HG03521 (cell line): ENCODE measurements around the gene PROM2.

Source experiments
- ATAC-seq: cut with Tn5 transposase; IDR thresholded peaks from one replicate; pipeline ENCODE4 v1.9.1; 2021; ENCODE audit warnings: mild to moderate bottlenecking, moderate library complexity; ENCODE audit not compliant: unreplicated experiment

The PROM2 gene

DNA sequence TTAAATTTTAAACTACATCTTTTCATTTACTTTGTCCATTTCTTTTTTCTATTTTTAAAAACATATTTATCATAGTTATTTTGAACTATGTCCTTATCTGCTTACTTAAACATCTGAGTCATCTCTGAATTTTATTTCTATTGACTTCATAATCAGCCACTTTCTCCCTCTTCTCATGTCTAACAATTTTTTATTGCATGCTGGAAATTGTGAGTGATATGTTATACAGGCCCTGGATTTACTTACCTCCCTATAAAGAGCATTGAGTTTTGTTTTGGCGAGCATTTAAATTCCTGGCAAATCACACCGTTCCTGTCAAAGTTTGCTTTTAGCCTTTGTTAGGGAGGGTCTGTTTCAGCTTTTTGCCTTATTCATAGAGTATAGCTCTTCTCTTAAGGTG lies 62.2 kb downstream of the PROM2 start:
- ATAC-seq, result no peak

DNA sequence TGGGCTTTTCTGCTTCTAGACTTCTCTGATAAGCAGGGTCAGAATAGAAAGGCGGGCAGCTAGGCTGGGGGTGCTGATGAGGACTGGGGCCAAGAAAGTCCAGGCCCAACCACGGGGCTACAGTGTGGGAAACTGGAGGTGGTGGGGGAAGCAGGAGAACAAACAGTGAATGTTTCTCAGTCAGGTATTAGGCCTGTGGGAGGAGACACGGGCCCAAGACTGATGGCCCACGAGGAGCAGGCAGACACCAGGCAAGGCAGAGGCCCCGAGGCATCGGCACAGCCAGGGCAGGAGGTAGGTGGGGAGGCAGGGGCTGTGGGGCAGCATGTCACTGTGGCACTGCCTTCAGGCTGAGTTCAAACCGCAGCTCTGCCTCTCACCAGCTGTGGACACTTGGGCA lies 63.6 kb downstream of the PROM2 start:
- ATAC-seq, result no peak
